MM.1S (cell line): ENCODE results near the gene SEL1L3.

Source experiments
- EZH2 ChIP-seq: fragments of 300-600 bp; sonication (generic); optimal IDR thresholded peaks from 2 replicates; pipeline ENCODE3; 2017; ENCODE audit warnings: low read depth, mild to moderate bottlenecking, antibody characterized with exemption, low read length, mixed read lengths
- EZH2phosphoT487 ChIP-seq: fragments of 300-600 bp; sonication (generic); IDR thresholded peaks from 2 replicates; pipeline ENCODE4 v1.6.1; 2018; ENCODE audit warnings: antibody characterized with exemption, low read length
- TF ChIP-seq, protein P1 (sequence below): fragments of 300-600 bp; sonication (generic); IDR thresholded peaks from 2 replicates; pipeline ENCODE4 v1.5.1; 2016; ENCODE audit warnings: antibody characterized with exemption, low read length, mixed read lengths

DNA sequence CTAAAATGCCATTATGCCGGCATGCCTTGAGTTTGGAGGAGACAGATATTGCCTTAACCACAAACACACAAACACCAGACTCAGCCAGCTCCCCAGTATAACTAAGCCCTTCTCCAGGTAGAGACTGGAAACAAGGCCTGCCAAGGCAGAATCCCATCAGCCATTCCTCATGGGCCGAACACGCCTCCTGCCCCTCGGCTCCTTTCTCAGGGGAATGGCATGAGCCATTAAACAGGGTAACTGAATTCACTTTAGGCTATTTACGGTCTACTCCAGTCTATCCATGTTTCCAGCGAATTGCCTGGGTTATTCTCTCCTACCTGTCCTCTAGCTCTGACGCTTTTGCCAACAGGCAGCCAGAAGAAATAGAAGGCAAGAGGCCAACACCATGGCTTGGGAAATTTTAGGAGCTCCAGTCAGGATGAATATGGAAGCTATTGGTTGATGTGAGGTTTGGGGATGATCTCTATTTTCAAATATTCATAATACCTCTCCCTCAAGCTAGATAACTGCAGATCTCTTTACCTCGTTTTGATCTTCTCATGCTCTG, 4.9 kb downstream of the SEL1L3 start:
- TF ChIP-seq, protein P1, sequence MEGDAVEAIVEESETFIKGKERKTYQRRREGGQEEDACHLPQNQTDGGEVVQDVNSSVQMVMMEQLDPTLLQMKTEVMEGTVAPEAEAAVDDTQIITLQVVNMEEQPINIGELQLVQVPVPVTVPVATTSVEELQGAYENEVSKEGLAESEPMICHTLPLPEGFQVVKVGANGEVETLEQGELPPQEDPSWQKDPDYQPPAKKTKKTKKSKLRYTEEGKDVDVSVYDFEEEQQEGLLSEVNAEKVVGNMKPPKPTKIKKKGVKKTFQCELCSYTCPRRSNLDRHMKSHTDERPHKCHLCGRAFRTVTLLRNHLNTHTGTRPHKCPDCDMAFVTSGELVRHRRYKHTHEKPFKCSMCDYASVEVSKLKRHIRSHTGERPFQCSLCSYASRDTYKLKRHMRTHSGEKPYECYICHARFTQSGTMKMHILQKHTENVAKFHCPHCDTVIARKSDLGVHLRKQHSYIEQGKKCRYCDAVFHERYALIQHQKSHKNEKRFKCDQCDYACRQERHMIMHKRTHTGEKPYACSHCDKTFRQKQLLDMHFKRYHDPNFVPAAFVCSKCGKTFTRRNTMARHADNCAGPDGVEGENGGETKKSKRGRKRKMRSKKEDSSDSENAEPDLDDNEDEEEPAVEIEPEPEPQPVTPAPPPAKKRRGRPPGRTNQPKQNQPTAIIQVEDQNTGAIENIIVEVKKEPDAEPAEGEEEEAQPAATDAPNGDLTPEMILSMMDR = no peak
- TF ChIP-seq EZH2 = no peak
- no peak for TF ChIP-seq EZH2phosphoT487
